22Rv1 (cell line): ENCODE measurements around the gene PLLP.

ENCODE experiments used
- CTCF ChIP-seq: fragments of 450-650 bp; IDR thresholded peaks from 2 replicates; pipeline ENCODE4 v1.5.1; 2017; ENCODE audit warnings: mild to moderate bottlenecking
- ZFX ChIP-seq: fragments of 450-650 bp; IDR thresholded peaks from 2 replicates; pipeline ENCODE4 v1.6.1; 2017; ENCODE audit warnings: antibody characterized with exemption, borderline replicate concordance

DNA sequence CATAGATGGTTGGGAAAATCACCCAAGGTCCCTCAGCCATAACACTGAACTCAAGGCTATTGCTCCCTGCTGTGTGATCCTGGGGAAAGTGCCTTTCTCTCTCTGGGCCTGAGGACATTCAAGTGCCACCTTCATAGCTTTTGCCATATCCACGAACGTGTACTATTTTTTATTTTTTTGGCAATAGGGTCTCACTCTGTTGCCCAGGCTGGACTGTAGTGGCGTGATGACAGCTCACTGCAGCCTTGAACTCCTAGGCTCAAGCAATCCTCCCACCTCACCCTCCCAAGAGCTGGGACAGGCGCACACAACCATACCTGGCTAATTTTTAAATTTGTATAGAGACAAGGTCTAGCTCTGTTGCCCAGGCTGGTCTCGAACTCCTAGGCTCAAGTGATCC, 10.6 kb downstream of the PLLP start:
- TF ChIP-seq CTCF = no peak
- TF ChIP-seq ZFX = no peak
